ENCODE results near the gene PEDS1.

- TF ChIP-seq, protein P1, sequence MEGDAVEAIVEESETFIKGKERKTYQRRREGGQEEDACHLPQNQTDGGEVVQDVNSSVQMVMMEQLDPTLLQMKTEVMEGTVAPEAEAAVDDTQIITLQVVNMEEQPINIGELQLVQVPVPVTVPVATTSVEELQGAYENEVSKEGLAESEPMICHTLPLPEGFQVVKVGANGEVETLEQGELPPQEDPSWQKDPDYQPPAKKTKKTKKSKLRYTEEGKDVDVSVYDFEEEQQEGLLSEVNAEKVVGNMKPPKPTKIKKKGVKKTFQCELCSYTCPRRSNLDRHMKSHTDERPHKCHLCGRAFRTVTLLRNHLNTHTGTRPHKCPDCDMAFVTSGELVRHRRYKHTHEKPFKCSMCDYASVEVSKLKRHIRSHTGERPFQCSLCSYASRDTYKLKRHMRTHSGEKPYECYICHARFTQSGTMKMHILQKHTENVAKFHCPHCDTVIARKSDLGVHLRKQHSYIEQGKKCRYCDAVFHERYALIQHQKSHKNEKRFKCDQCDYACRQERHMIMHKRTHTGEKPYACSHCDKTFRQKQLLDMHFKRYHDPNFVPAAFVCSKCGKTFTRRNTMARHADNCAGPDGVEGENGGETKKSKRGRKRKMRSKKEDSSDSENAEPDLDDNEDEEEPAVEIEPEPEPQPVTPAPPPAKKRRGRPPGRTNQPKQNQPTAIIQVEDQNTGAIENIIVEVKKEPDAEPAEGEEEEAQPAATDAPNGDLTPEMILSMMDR (IDR thresholded peaks at IDR 0.05), result no peak
- TF ChIP-seq EP300 (IDR thresholded peaks at IDR 0.05) (no peak), POLR2AphosphoS5 (IDR thresholded peaks at IDR 0.05) (no peak)
Measured at GRCh38 chr20:50189681-50190250, 36.2 kb upstream of the PEDS1 start.
